GM12878 (cell line): ENCODE data around the gene AMDHD2.

ENCODE experiments used
- BHLHE40 ChIP-seq, 2 experiments: fragments of 450-650 bp in 1 of 2; IDR thresholded peaks; 2 replicates each; pipeline ENCODE4 v1.6.1; 2011 to 2017; ENCODE audit warnings: low read depth in 2 of 2, borderline replicate concordance in 1 of 2, improper control_type of control experiment in 1 of 2, low read length in 1 of 2, mild to moderate bottlenecking in 1 of 2
- POLR2A ChIP-seq: IDR thresholded peaks from 2 replicates; pipeline ENCODE4 v1.6.1; 2011; ENCODE audit warnings: low read depth, mild to moderate bottlenecking, low read length
- RAD21 ChIP-seq: IDR thresholded peaks from 2 replicates; pipeline ENCODE4 v1.6.1; 2011; ENCODE audit warnings: mild to moderate bottlenecking, low read depth, low read length, moderate library complexity; ENCODE audit not compliant: insufficient read depth
- SMARCA5 ChIP-seq: fragments of 450-650 bp; IDR thresholded peaks from 2 replicates; pipeline ENCODE4 v1.6.1; 2017; ENCODE audit warnings: mild to moderate bottlenecking
- SPI1 ChIP-seq: IDR thresholded peaks from 2 replicates; pipeline ENCODE4 v1.6.1; 2011; ENCODE audit warnings: low read depth, mild to moderate bottlenecking, low read length, moderate library complexity, borderline replicate concordance; ENCODE audit not compliant: insufficient read depth
- SRF ChIP-seq, 2 experiments: IDR thresholded peaks; 2 replicates each; pipeline ENCODE4 v1.6.1; 2011; ENCODE audit warnings: low read depth in 2 of 2, low read length in 2 of 2, mild to moderate bottlenecking in 1 of 2, moderate library complexity in 1 of 2
- YY1 ChIP-seq: IDR thresholded peaks from 2 replicates; pipeline ENCODE4 v1.6.1; 2011; ENCODE audit warnings: low read depth, mild to moderate bottlenecking, low read length
- TF ChIP-seq, protein P1 (sequence below): IDR thresholded peaks from 2 replicates; pipeline ENCODE4 v1.6.1; 2012; ENCODE audit warnings: low read depth, low read length, improper control_type of control experiment
- TF ChIP-seq, protein P2 (sequence below), 3 experiments: IDR thresholded peaks in 2 of 3; conservative IDR thresholded peaks in 1 of 3; 2 replicates each; pipeline ENCODE4 v1.5.1; 2011; ENCODE audit warnings: low read depth in 3 of 3, low read length in 3 of 3, mild to moderate bottlenecking in 3 of 3, control low read depth in 2 of 3, moderate library complexity in 2 of 3, inconsistent platforms in 1 of 3, mixed read lengths in 1 of 3; ENCODE audit not compliant: control insufficient read depth in 2 of 3, insufficient read depth in 1 of 3; ENCODE audit errors: extremely low read depth in 1 of 3
- TF ChIP-seq, protein P3 (sequence below): IDR thresholded peaks from 2 replicates; pipeline ENCODE4 v1.6.1; 2011; ENCODE audit warnings: low read depth, low read length, improper control_type of control experiment, borderline replicate concordance
- TF ChIP-seq, protein P4 (sequence below): IDR thresholded peaks from 2 replicates; pipeline ENCODE4 v1.6.1; 2011; ENCODE audit warnings: mild to moderate bottlenecking, low read depth, low read length, moderate library complexity; ENCODE audit not compliant: insufficient replicate concordance

DNA sequence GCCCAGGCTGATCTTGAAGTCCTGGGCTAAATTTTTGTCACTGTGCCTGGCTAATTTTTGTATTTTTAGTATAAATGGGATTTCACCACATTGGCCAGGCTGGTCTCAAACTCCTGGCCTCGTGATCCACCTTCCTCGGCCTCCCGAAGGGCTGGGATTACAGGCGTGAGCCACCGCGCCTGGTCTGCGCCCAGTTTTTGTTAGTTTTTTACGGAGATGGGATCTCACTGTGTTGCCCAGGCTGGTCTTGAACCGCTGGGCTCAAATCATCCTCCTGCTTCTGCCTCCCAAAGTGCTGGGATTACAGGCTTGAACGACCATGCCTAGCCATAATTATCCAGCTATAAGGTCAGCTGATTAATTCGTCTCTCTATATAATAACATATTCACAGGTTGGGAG lies 13.7 kb downstream of the AMDHD2 start:
- no peak for TF ChIP-seq SRF (IDR thresholded peaks at IDR 0.05; ENCODE audit: low read depth in 2 of 2, low read length in 2 of 2)
- TF ChIP-seq, protein P1, sequence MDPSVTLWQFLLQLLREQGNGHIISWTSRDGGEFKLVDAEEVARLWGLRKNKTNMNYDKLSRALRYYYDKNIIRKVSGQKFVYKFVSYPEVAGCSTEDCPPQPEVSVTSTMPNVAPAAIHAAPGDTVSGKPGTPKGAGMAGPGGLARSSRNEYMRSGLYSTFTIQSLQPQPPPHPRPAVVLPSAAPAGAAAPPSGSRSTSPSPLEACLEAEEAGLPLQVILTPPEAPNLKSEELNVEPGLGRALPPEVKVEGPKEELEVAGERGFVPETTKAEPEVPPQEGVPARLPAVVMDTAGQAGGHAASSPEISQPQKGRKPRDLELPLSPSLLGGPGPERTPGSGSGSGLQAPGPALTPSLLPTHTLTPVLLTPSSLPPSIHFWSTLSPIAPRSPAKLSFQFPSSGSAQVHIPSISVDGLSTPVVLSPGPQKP: no peak
- TF ChIP-seq POLR2A: no peak
- no peak for TF ChIP-seq RAD21
- TF ChIP-seq SPI1: no peak
- TF ChIP-seq, protein P2, sequence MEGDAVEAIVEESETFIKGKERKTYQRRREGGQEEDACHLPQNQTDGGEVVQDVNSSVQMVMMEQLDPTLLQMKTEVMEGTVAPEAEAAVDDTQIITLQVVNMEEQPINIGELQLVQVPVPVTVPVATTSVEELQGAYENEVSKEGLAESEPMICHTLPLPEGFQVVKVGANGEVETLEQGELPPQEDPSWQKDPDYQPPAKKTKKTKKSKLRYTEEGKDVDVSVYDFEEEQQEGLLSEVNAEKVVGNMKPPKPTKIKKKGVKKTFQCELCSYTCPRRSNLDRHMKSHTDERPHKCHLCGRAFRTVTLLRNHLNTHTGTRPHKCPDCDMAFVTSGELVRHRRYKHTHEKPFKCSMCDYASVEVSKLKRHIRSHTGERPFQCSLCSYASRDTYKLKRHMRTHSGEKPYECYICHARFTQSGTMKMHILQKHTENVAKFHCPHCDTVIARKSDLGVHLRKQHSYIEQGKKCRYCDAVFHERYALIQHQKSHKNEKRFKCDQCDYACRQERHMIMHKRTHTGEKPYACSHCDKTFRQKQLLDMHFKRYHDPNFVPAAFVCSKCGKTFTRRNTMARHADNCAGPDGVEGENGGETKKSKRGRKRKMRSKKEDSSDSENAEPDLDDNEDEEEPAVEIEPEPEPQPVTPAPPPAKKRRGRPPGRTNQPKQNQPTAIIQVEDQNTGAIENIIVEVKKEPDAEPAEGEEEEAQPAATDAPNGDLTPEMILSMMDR (IDR thresholded peaks at IDR 0.05 in 2 of 3, conservative IDR thresholded peaks at IDR 0.05 in 1 of 3; ENCODE audit: control insufficient read depth in 2 of 3, extremely low read depth in 1 of 3, insufficient read depth in 1 of 3, low read depth in 3 of 3, low read length in 3 of 3): no peak
- TF ChIP-seq, protein P3, sequence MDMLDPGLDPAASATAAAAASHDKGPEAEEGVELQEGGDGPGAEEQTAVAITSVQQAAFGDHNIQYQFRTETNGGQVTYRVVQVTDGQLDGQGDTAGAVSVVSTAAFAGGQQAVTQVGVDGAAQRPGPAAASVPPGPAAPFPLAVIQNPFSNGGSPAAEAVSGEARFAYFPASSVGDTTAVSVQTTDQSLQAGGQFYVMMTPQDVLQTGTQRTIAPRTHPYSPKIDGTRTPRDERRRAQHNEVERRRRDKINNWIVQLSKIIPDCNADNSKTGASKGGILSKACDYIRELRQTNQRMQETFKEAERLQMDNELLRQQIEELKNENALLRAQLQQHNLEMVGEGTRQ: no peak
- TF ChIP-seq YY1: no peak
- TF ChIP-seq, protein P4, sequence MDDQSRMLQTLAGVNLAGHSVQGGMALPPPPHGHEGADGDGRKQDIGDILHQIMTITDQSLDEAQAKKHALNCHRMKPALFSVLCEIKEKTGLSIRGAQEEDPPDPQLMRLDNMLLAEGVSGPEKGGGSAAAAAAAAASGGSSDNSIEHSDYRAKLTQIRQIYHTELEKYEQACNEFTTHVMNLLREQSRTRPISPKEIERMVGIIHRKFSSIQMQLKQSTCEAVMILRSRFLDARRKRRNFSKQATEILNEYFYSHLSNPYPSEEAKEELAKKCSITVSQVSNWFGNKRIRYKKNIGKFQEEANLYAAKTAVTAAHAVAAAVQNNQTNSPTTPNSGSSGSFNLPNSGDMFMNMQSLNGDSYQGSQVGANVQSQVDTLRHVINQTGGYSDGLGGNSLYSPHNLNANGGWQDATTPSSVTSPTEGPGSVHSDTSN: no peak
- TF ChIP-seq BHLHE40 (IDR thresholded peaks at IDR 0.05; ENCODE audit: borderline replicate concordance in 1 of 2, low read depth in 2 of 2, low read length in 1 of 2): no peak
- TF ChIP-seq SMARCA5: no peak
